GM20000 (cell line): ENCODE measurements around the gene GLCE.
"Not testable (repeated sequence)": the region's sequence is repeated elsewhere in the genome, so short reads cannot be mapped to it uniquely, and the experiment has no call there.

Experiments used
- DNase-seq: peaks from one replicate; pipeline ENCODE4 v3.0.0; 2012; ENCODE audit warnings: low spot score
- TF ChIP-seq, protein P1 (sequence below): IDR thresholded peaks from 2 replicates; pipeline ENCODE4 v1.5.1; 2012; ENCODE audit warnings: mild to moderate bottlenecking, control low read depth; ENCODE audit errors: extremely low read depth, missing control alignments

GLCE gene

DNA sequence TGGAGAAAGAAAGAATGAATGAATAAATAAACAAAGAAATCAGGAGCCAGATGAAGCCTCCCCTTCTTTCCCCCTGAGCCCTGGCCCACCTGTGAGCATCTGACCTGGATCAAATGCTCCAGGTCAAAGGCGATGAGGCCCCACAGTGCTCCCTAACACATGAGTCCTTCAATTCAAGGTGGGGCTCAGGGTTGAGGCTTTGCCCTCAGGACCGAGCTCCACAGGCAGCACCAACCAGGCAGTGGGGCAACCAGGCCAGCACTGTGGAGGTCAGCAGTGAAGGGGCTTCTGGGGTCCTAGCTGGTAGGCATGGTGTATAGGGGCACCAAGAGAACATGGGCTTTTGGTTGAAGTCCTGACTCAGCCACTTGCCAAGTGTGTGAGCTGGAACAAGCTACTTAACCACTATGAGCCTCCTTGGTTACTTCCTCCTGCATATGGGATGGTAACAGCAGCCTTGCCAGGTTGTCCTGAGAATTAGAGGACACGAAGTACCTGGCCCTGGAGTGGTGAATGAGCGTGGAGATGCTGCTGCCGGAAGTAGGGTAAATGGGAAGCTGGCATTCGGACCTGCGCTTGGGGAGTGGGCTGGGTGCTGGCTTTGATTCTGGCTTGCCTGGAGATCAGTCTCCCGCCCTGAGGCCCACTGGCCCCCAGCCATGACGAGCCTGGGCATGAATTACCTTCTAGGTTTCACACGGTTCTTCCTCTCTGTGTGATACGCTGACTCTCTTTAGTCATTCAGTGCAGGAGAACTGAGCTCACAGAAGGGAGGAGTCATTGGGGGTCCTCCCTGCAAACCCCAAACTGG, 128.3 kb downstream of the GLCE start:
- TF ChIP-seq, protein P1, sequence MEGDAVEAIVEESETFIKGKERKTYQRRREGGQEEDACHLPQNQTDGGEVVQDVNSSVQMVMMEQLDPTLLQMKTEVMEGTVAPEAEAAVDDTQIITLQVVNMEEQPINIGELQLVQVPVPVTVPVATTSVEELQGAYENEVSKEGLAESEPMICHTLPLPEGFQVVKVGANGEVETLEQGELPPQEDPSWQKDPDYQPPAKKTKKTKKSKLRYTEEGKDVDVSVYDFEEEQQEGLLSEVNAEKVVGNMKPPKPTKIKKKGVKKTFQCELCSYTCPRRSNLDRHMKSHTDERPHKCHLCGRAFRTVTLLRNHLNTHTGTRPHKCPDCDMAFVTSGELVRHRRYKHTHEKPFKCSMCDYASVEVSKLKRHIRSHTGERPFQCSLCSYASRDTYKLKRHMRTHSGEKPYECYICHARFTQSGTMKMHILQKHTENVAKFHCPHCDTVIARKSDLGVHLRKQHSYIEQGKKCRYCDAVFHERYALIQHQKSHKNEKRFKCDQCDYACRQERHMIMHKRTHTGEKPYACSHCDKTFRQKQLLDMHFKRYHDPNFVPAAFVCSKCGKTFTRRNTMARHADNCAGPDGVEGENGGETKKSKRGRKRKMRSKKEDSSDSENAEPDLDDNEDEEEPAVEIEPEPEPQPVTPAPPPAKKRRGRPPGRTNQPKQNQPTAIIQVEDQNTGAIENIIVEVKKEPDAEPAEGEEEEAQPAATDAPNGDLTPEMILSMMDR: no peak
- DNase-seq: no peak

DNA sequence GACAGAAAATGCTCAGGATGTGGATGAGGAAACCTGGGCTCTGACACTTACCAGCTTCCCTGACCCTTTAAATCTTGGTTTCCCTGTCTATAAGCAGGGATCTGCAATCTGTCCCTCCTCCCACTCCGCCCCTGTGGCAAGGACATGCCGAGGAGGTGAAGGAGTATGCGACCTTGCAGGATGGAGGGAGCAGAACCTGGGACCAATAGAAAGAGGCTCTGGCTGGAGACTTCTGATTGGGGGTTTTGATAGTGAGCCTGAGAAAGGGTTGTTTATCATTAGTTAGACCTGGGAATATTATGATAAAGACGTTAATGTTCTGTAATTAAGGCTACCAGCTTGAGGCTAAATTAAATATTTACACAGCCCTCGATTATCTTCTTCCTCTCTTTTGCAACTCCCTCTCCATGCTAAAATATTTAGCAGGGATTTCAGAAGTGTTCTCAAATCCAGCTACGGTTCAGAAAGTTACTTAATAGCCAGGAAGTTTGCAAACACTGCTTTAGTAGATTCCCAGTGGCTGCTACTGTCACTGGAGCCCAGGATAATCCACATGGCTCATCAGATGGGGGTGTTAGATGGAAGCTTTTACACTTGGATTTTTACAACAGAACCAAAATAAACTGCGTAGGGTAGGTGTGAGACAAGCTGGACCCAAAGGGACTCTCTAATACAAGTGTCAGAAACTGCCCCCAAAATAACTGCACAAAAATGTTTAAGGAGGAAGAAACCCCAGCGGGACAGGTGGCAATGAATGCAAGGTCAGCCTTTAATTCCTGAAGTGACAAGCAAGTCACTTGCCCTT, 129.1 kb downstream of the GLCE start:
- DNase-seq: no peak

DNA sequence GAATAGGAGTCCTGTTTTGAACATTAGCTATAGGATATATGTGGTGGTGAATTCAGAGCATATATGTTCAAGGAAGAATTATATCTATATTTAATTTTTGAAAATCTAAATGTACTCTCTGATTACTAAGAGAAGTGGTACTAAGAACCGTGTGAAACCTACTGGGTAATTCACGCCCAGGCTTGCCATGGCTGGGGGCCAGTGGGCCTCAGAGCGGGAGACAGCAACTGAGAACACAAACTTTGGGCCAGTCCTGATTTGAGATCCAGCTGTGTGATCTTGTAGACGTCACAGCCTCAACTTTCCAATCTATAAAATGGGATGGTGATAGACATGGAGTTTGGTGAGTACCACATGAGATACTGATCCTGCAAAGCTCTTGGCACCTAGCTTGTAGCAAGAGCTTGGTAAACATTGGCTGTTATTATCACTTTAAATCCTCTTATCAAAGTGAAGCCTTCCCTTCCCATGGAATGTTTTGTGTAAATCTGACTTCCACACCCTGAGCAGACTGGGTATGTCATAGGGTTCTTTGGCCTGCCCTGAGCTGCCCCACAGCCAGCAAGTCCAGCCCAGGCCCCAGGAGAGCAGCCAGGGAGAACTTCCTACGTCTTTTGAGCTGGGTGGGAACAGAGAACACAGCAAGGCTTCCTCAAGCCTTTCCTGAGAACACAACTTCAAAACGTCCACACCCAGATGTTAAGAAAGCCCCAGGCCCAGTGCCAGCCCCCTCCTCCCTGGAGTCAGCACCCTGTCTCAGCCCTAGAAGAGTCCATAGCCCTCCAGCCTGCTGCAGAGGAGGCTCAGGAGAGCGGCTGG, 130.1 kb downstream of the GLCE start:
- no peak for DNase-seq
- TF ChIP-seq, protein P1: no peak

More for the DNA sequence above, 129.1 kb downstream of the GLCE start:
- TF ChIP-seq, protein P1: no peak

GRCh38 chr15:69291651-69292050, 131.2 kb downstream of the GLCE start:
- not testable (repeated sequence) for DNase-seq

- no peak for DNase-seq
- TF ChIP-seq, protein P1: no peak
These were observed 132.5 kb downstream of the GLCE start for GRCh38 chr15:69292826-69293420.

GRCh38 chr15:69293741-69294615, 133.5 kb downstream of the GLCE start:
- DNase-seq: no peak
- TF ChIP-seq, protein P1: no peak

DNA sequence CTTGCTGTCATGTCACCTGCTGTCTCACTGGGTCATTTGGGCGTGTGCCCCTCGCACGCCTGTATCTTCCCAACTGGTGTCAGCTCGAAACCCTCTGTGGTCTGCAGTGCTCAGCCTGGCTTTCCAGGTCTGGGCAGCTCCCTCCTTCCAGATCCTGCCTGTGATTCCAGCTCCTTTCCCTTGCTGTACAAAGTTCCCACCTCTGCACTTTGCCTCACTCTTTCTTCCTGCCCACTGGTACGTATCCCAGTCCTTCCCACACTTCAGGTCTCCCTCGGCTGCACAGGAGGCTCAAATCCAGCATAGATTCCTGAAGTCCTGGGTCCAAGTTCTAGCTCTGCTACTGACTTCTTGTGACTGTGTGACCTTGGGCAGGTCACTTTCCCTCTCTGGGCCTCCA, 136.2 kb downstream of the GLCE start:
- no peak for DNase-seq
- TF ChIP-seq, protein P1: no peak
